GM20000 (cell line): Measurements from ENCODE around the gene RIMS4.

Source experiments
- DNase-seq: peaks from one replicate; pipeline ENCODE4 v3.0.0; 2012; ENCODE audit warnings: low spot score
- CTCF ChIP-seq: IDR thresholded peaks from 2 replicates; pipeline ENCODE4 v1.5.1; 2012; ENCODE audit warnings: mild to moderate bottlenecking, control low read depth; ENCODE audit errors: extremely low read depth, missing control alignments

RIMS4 gene

GRCh38 chr20:44762466-44763140, 47.7 kb downstream of the RIMS4 start:
- no peak for TF ChIP-seq CTCF
- DNase-seq = no peak

DNA sequence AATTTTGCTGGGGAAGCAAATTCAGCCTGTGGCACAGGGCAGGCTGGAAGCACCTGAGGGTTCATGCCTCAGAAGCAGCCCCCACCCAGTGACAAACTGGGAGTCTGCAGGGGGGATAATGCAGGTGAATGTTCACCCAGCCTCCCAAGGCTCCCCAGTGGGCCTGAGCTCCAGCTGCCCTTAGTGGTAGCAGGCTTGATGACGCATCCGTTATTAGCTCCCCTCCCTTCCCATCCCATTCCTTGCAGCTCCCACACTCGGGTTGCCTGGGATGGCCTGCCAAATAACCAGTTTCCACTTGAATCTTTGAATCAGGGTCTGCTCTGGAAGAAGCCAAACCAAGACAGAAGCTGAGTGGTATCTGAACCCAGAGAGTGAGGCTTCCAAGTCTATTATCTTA, 48.9 kb downstream of the RIMS4 start:
- DNase-seq = no peak

DNA sequence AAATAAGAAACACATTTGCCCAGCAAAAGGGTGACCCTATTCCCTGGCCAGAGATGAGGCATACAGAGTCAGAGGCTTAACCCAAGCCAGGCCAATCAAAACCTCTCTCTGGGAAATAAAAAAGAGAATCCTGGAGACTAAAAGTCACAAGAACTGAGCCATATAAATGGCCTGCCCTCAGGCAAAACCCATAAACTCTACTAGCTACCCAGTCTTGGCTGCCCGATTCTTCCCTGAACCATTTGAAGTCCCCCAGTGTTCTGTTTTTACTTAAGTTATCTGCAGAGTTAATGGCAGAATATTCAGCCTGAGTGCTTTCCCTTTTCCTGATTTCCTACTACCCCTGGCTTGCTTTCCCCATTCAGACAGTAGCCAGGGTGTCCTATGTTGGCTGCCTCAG, 50.8 kb downstream of the RIMS4 start:
- DNase-seq = no peak
- no peak for TF ChIP-seq CTCF

More for the DNA sequence above, 48.9 kb downstream of the RIMS4 start:
- no peak for TF ChIP-seq CTCF

GRCh38 chr20:44758247-44759101, 51.9 kb downstream of the RIMS4 start:
- no peak for TF ChIP-seq CTCF
- DNase-seq = no peak

- no peak for TF ChIP-seq CTCF
- DNase-seq = no peak
These were observed 53.4 kb downstream of the RIMS4 start for GRCh38 chr20:44756956-44757355.

DNA sequence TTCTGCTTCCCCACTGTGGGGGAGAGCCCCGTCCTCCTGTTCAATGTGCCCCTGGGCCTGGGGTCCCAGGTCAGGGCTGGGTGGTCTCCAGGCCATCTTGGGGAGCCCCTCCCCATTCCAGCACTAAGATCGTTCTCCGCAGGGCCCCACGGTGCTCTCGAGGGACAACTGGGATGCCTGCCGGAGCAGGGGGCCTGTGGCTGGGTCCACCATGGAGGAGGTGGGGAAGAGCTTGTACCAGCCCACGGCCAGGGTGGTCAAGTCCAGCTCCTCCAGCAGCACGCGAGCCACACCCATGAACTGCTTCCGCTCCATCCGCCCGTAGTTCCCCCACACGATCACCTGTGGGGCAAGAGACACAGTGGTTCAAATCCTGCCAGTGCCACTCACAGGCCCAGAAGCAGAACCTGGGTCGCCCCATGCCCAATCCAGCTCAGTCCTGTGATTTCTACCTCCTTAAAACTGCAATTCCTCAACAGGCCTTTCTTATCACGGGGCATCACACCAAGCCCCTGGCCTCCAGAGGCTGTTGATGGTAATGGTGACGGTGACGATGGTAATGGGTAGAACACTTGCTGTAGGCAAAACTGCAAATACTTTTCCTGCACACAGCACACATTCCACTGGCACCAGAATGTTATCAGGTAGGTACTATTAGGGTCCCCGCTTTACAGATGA, 54.2 kb downstream of the RIMS4 start:
- DNase-seq = no peak
- TF ChIP-seq CTCF = no peak

DNA sequence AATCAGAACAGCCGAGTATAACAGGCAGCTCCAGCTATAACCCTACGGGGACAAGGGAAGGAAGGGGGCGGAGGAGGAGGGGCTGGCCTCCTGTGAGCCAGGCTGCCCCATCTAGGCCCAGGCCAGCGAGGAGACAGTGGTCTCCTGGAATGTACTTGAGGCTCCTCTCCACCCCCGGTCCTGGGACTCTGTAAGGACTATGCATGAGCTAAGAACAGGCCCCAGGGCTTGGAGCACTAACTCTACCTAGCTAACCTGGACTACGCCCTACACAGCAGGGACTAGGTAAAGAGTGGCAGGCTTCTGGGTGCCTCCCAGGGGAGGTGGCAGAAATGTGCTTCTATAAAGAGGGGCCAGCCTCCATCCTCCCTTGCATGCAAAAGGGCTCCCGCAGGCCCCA, 55.8 kb downstream of the RIMS4 start:
- DNase-seq = no peak

More for the DNA sequence above, 55.8 kb downstream of the RIMS4 start:
- TF ChIP-seq CTCF = no peak
